Upper lobe of left lung (tissue), 4 donors: ENCODE results near the gene C11orf16.

ENCODE experiments used
- POLR2A ChIP-seq, 4 donors: fragments of 450-650 bp; IDR thresholded peaks; one replicate each; pipeline ENCODE4 v1.5.1; 2016 to 2017; ENCODE audit warnings: antibody characterized with exemption in 4 of 4, mild to moderate bottlenecking in 2 of 4
- TF ChIP-seq, protein P1 (sequence below), 6 experiments: fragments of 450-650 bp in 4 of 6; fragments of 200-600 bp in 2 of 6; sonication (generic) in 2 of 6; IDR thresholded peaks; one replicate each; pipeline ENCODE4 v1.5.1; 2016 to 2019; ENCODE audit warnings: antibody characterized with exemption in 6 of 6

DNA sequence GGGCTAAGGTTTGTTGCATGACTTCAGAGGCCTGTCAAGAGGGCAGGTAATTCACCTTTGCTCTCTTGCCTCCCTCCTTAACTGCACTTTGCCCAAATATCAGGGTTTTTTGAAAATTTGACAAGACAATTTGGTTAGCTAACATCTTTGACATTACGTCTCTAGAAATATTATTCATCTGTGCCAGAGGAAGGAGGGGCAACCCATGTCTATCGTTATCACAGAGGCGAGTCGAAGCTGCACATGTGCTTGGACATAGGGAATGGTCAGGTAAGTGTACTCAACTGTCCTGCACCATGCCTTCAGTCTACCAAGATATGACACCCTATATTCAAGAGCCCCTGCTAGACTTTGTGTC, 18.1 kb downstream of the C11orf16 start:
- TF ChIP-seq, protein P1, sequence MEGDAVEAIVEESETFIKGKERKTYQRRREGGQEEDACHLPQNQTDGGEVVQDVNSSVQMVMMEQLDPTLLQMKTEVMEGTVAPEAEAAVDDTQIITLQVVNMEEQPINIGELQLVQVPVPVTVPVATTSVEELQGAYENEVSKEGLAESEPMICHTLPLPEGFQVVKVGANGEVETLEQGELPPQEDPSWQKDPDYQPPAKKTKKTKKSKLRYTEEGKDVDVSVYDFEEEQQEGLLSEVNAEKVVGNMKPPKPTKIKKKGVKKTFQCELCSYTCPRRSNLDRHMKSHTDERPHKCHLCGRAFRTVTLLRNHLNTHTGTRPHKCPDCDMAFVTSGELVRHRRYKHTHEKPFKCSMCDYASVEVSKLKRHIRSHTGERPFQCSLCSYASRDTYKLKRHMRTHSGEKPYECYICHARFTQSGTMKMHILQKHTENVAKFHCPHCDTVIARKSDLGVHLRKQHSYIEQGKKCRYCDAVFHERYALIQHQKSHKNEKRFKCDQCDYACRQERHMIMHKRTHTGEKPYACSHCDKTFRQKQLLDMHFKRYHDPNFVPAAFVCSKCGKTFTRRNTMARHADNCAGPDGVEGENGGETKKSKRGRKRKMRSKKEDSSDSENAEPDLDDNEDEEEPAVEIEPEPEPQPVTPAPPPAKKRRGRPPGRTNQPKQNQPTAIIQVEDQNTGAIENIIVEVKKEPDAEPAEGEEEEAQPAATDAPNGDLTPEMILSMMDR (IDR thresholded peaks at IDR 0.05): no peak
- TF ChIP-seq POLR2A (IDR thresholded peaks at IDR 0.05): no peak
